Progenitor cell of endocrine pancreas (in vitro differentiated cells): ENCODE measurements around the gene KPNA2. TPM values are rescaled to one million over a fixed set of nuclear protein-coding genes. Genes with fewer than 3 reads are reported as not detected.
A peak's percentile ranks its signal among the peaks of the same experiment; 100 is the strongest.
"Not testable (repeated sequence)": the region's sequence is repeated elsewhere in the genome, so short reads cannot be mapped to it uniquely, and the experiment has no call there.

Experiments used
- DNase-seq: peaks from one replicate; pipeline ENCODE4 v3.0.0; 2021; ENCODE audit warnings: low spot score; ENCODE audit not compliant: unreplicated experiment
- H3K27ac Mint-ChIP-seq: 2 replicates; pipeline ENCODE4 v1.8.0; 2021; ENCODE audit warnings: mild to moderate bottlenecking, moderate library complexity, mixed read lengths
- H3K27me3 Mint-ChIP-seq: 2 replicates; pipeline ENCODE4 v1.8.0; 2021; ENCODE audit warnings: mixed read lengths
- H3K36me3 Mint-ChIP-seq: 2 replicates; pipeline ENCODE4 v1.8.0; 2022; ENCODE audit warnings: mixed read lengths; ENCODE audit not compliant: insufficient read depth
- H3K4me1 Mint-ChIP-seq: 2 replicates; pipeline ENCODE4 v1.8.0; 2021; ENCODE audit warnings: low read depth, mixed read lengths
- H3K4me3 Mint-ChIP-seq: 2 replicates; pipeline ENCODE4 v1.8.0; 2021; ENCODE audit warnings: low read depth, mild to moderate bottlenecking, moderate library complexity, mixed read lengths
- H3K9me3 Mint-ChIP-seq: 2 replicates; pipeline ENCODE4 v1.8.0; 2021; ENCODE audit warnings: low read depth, mixed read lengths
- CTCF ChIP-seq: fragments of 200-600 bp; sonication (generic); IDR thresholded peaks from one replicate; pipeline ENCODE4 v1.5.0; 2021; ENCODE audit warnings: antibody characterized with exemption, mild to moderate bottlenecking; ENCODE audit not compliant: unreplicated experiment
- total RNA-seq: library from RNA; stranded (reverse); gene quantifications from 2 replicates; pipeline ENCODE4 v1.2.1, GENCODE V29; 2021

KPNA2 gene
- total RNA-seq, 1 donor from 2014 or later, result 140 TPM

- peak overlapping the region; percentile 10 for H3K27ac Mint-ChIP-seq
- H3K9me3 Mint-ChIP-seq, result no peaks in the 10 kb centered on the region
- peaks cover 2% of the 10 kb centered on the region for H3K4me1 Mint-ChIP-seq
- no peak for TF ChIP-seq CTCF
- H3K36me3 Mint-ChIP-seq, result peaks cover 2% of the 10 kb centered on the region
- no peaks in the 10 kb centered on the region for H3K27me3 Mint-ChIP-seq
- DNase-seq, result no peak
- no peak overlapping the region for H3K4me3 Mint-ChIP-seq
Measured at GRCh38 chr17:68015081-68015723, 20.3 kb upstream of the KPNA2 start.

GRCh38 chr17:68016838-68017237 is 18.7 kb upstream of the KPNA2 start:
- Mint-ChIP-seq H3K27ac (no peak overlapping the region), H3K9me3 (no peaks in the 10 kb centered on the region), H3K27me3 (no peaks in the 10 kb centered on the region), H3K36me3 (peaks cover 2% of the 10 kb centered on the region), H3K4me3 (no peak overlapping the region), H3K4me1 (peaks cover 7% of the 10 kb centered on the region)
- no peak for DNase-seq
- TF ChIP-seq CTCF, result no peak

- H3K4me3 Mint-ChIP-seq, H3K27ac Mint-ChIP-seq, DNase-seq, H3K9me3 Mint-ChIP-seq, H3K4me1 Mint-ChIP-seq, H3K27me3 Mint-ChIP-seq, H3K36me3 Mint-ChIP-seq: not testable (repeated sequence)
Measured at GRCh38 chr17:68018493-68018892, 17.0 kb upstream of the KPNA2 start.

GRCh38 chr17:68019336-68019674 is 16.2 kb upstream of the KPNA2 start:
- Mint-ChIP-seq H3K9me3 (no peaks in the 10 kb centered on the region), H3K27me3 (no peaks in the 10 kb centered on the region), H3K36me3 (peaks cover 2% of the 10 kb centered on the region), H3K27ac (peak overlapping the region; percentile 99), H3K4me1 (peaks cover 7% of the 10 kb centered on the region), H3K4me3 (peak overlapping the region; percentile 81)
- no peak for DNase-seq
- TF ChIP-seq CTCF, result no peak

- Mint-ChIP-seq H3K36me3 (peaks cover 2% of the 10 kb centered on the region), H3K9me3 (no peaks in the 10 kb centered on the region), H3K27ac (peak overlapping the region; percentile 99), H3K4me3 (peak overlapping the region; percentile 81), H3K27me3 (no peaks in the 10 kb centered on the region), H3K4me1 (peaks cover 7% of the 10 kb centered on the region)
- peak; percentile 63 for TF ChIP-seq CTCF
- peak; percentile 99 for DNase-seq
Measured at GRCh38 chr17:68019675-68020408, 15.7 kb upstream of the KPNA2 start.

GRCh38 chr17:68020409-68020756 is 15.2 kb upstream of the KPNA2 start:
- Mint-ChIP-seq H3K4me1 (peaks cover 7% of the 10 kb centered on the region), H3K27me3 (no peaks in the 10 kb centered on the region), H3K9me3 (no peaks in the 10 kb centered on the region), H3K27ac (peak overlapping the region; percentile 99), H3K36me3 (peaks cover 2% of the 10 kb centered on the region), H3K4me3 (peak overlapping the region; percentile 81)
- no peak for TF ChIP-seq CTCF
- no peak for DNase-seq

- peak overlapping the region; percentile 81 for H3K4me3 Mint-ChIP-seq
- not testable (repeated sequence) for H3K36me3 Mint-ChIP-seq, H3K27me3 Mint-ChIP-seq, DNase-seq, H3K9me3 Mint-ChIP-seq, H3K4me1 Mint-ChIP-seq
- H3K27ac Mint-ChIP-seq, result peak overlapping the region; percentile 99
Measured at GRCh38 chr17:68020791-68021190, 14.7 kb upstream of the KPNA2 start.
